ENCODE results near the gene POU2AF1.
"Not testable (repeated sequence)": the region's sequence is repeated elsewhere in the genome, so short reads cannot be mapped to it uniquely, and the experiment has no call there.

Gene POU2AF1

DNA sequence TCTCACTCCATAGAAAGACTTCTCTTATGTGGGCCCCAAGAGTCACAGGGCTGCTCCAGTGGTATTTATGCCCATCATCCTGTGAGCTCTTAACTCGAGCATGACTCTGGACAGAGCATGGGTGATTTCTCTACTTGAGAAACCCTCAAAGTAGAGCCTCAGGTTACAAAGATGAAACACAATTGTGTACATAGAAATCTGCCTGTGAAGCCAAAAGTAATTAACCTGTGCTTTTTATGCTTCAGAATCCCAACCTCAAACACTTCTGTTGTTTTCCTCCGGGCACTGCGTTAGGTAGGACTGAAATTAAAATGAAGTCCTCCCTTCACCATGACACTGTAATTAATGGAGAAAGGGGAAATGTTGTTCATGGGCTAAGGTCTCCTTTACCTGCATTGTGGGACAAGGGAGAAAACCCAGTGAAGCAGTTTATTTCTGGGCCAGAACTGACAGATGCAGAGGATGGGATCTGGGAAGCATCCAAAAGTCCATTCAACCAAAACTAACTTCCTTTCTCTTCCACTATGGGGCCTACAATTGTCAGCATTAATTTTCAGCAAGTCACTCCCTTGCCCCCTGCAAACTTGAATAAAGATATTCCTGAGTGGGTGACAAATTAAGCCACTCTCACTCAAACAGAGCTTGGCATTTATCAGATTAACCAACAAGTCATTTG lies 24.1 kb upstream of the POU2AF1 start (continued):
- TF ChIP-seq TCF4 (CRISPR knock-in tag; IDR thresholded peaks at IDR 0.05; ENCODE audit: borderline replicate concordance) = no peak
- no peak for TF ChIP-seq ZNF70 (CRISPR knock-in tag; IDR thresholded peaks at IDR 0.05)
- no peak for TF ChIP-seq CSDC2 (CRISPR knock-in tag; IDR thresholded peaks at IDR 0.05)
- TF ChIP-seq ZFP3 (CRISPR knock-in tag; IDR thresholded peaks at IDR 0.05) = no peak

- ATAC-seq = no peak
- TF ChIP-seq ZFP30 (CRISPR knock-in tag; IDR thresholded peaks at IDR 0.05) = no peak
- TF ChIP-seq ISL1 (CRISPR knock-in tag; IDR thresholded peaks at IDR 0.05) = no peak
- TF ChIP-seq RARB (CRISPR knock-in tag; IDR thresholded peaks at IDR 0.05) = no peak
- TF ChIP-seq ZNF565 (CRISPR knock-in tag; conservative IDR thresholded peaks at IDR 0.05; ENCODE audit: low read depth) = no peak
- TF ChIP-seq, protein P1, sequence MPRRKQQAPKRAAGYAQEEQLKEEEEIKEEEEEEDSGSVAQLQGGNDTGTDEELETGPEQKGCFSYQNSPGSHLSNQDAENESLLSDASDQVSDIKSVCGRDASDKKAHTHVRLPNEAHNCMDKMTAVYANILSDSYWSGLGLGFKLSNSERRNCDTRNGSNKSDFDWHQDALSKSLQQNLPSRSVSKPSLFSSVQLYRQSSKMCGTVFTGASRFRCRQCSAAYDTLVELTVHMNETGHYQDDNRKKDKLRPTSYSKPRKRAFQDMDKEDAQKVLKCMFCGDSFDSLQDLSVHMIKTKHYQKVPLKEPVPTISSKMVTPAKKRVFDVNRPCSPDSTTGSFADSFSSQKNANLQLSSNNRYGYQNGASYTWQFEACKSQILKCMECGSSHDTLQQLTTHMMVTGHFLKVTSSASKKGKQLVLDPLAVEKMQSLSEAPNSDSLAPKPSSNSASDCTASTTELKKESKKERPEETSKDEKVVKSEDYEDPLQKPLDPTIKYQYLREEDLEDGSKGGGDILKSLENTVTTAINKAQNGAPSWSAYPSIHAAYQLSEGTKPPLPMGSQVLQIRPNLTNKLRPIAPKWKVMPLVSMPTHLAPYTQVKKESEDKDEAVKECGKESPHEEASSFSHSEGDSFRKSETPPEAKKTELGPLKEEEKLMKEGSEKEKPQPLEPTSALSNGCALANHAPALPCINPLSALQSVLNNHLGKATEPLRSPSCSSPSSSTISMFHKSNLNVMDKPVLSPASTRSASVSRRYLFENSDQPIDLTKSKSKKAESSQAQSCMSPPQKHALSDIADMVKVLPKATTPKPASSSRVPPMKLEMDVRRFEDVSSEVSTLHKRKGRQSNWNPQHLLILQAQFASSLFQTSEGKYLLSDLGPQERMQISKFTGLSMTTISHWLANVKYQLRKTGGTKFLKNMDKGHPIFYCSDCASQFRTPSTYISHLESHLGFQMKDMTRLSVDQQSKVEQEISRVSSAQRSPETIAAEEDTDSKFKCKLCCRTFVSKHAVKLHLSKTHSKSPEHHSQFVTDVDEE (CRISPR knock-in tag; IDR thresholded peaks at IDR 0.05) = no peak
- no peak for TF ChIP-seq ZC3H10 (CRISPR knock-in tag; IDR thresholded peaks at IDR 0.05)
These were observed 23.3 kb upstream of the POU2AF1 start for GRCh38 chr11:111402411-111402810.

- not testable (repeated sequence) for ATAC-seq
These were observed 22.9 kb upstream of the POU2AF1 start for GRCh38 chr11:111401957-111402356.

GRCh38 chr11:111400595-111400994 lies 21.5 kb upstream of the POU2AF1 start:
- TF ChIP-seq OSR1 (CRISPR knock-in tag; IDR thresholded peaks at IDR 0.05) = no peak
- no peak for TF ChIP-seq SNAI2 (CRISPR knock-in tag; IDR thresholded peaks at IDR 0.05)
- no peak for TF ChIP-seq ZNF8 (CRISPR knock-in tag; IDR thresholded peaks at IDR 0.05)
- TF ChIP-seq ZFP3 (CRISPR knock-in tag; IDR thresholded peaks at IDR 0.05) = no peak
- no peak for TF ChIP-seq CSRNP3 (CRISPR knock-in tag; IDR thresholded peaks at IDR 0.05)
- ATAC-seq = no peak

DNA sequence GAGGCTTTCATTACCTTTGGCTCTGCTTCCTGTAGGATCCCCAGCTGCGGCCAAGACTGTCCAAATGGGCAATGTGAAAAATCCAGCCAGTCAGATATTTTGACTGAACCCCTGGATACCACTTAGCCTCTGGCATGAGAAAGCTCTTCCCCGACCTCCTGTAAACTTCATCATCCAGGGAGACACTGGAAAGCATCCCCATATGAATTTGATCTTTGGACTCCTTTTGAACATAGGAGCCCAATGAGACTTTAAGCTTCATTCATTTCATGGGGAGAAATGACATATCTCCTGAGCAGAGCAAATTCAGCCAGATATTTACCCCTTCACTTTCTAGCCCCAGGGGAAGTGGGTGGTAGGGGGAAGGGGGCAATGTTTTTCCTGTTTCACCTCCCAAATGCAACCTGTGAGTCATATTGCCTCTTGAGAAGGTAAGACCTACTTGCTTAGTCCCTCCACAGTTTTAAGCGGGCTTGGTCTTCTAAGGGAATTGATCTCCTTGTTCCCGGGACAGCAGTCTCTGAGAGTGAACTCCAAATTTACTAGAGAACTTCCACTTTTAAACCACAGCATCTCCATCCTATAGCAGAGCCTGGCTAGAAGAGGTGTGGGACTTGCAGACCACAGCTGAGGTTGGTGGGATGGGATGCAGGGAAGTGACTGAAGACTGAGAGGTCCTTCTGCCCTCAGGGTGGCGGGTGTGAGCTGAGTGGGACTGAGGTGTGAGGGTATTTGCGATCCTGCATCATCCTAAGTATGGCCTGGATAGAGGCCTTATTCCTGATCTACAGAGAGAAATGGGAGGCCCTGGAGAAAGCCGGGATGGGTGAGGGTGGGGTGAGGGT lies 20.3 kb upstream of the POU2AF1 start:
- ATAC-seq = no peak
- TF ChIP-seq ZNF565 (CRISPR knock-in tag; conservative IDR thresholded peaks at IDR 0.05; ENCODE audit: low read depth) (no peak), ESRRG (CRISPR knock-in tag; IDR thresholded peaks at IDR 0.05) (no peak), PPARA (CRISPR knock-in tag; IDR thresholded peaks at IDR 0.05; ENCODE audit: borderline replicate concordance) (no peak), OSR1 (CRISPR knock-in tag; IDR thresholded peaks at IDR 0.05) (no peak), ARNTL (CRISPR knock-in tag; IDR thresholded peaks at IDR 0.05; ENCODE audit: borderline replicate concordance, low read depth) (no peak), CSRNP3 (CRISPR knock-in tag; IDR thresholded peaks at IDR 0.05) (no peak), RARB (CRISPR knock-in tag; IDR thresholded peaks at IDR 0.05) (no peak), GLIS3 (CRISPR knock-in tag; IDR thresholded peaks at IDR 0.05) (no peak), CREB5 (CRISPR knock-in tag; IDR thresholded peaks at IDR 0.05; ENCODE audit: low read depth) (no peak), SNAI2 (CRISPR knock-in tag; IDR thresholded peaks at IDR 0.05) (no peak)
- TF ChIP-seq, protein P2, sequence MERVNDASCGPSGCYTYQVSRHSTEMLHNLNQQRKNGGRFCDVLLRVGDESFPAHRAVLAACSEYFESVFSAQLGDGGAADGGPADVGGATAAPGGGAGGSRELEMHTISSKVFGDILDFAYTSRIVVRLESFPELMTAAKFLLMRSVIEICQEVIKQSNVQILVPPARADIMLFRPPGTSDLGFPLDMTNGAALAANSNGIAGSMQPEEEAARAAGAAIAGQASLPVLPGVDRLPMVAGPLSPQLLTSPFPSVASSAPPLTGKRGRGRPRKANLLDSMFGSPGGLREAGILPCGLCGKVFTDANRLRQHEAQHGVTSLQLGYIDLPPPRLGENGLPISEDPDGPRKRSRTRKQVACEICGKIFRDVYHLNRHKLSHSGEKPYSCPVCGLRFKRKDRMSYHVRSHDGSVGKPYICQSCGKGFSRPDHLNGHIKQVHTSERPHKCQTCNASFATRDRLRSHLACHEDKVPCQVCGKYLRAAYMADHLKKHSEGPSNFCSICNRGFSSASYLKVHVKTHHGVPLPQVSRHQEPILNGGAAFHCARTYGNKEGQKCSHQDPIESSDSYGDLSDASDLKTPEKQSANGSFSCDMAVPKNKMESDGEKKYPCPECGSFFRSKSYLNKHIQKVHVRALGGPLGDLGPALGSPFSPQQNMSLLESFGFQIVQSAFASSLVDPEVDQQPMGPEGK (CRISPR knock-in tag; IDR thresholded peaks at IDR 0.05; ENCODE audit: borderline replicate concordance) = no peak
- TF ChIP-seq, protein P1 (CRISPR knock-in tag; IDR thresholded peaks at IDR 0.05) = no peak

Measured in SK-N-SH treated with all-trans-retinoic acid at 6 μM for 48 hours (cell line).